Ectodermal cell (in vitro differentiated cells): ENCODE results near the gene STXBP6.

Experiments used
- H3K27ac ChIP-seq: 2 replicates; pipeline ENCODE4 v1.7.0; 2013; ENCODE audit warnings: mild to moderate bottlenecking, low read depth, low read length; ENCODE audit not compliant: insufficient read depth, poor library complexity, severe bottlenecking
- H3K27me3 ChIP-seq: 2 replicates; pipeline ENCODE4 v1.7.0; 2013; ENCODE audit warnings: mild to moderate bottlenecking, low read length; ENCODE audit not compliant: insufficient read depth, control insufficient read depth, poor library complexity, severe bottlenecking
- H3K36me3 ChIP-seq: one replicate; pipeline ENCODE4 v1.7.0; 2013; ENCODE audit warnings: low read length; ENCODE audit not compliant: control insufficient read depth, insufficient read depth
- H3K4me1 ChIP-seq: one replicate; pipeline ENCODE4 v1.7.0; 2013; ENCODE audit warnings: low read length; ENCODE audit not compliant: control insufficient read depth, insufficient read depth
- H3K4me3 ChIP-seq: 2 replicates; pipeline ENCODE4 v1.7.0; 2013; ENCODE audit warnings: low read depth, low read length, control low read depth; ENCODE audit not compliant: insufficient read depth
- H3K9me3 ChIP-seq: 2 replicates; pipeline ENCODE4 v1.7.0; 2013; ENCODE audit warnings: mild to moderate bottlenecking, low read length, moderate library complexity; ENCODE audit not compliant: control insufficient read depth
- WGBS, 2 experiments: methylation state at CpG; one replicate each; pipeline ENCODE4 v1.1.7; 2013; ENCODE audit warnings: missing lambda C conversion rate in 2 of 2; 5-methylcytosine and 5-hydroxymethylcytosine counted together

The STXBP6 gene

GRCh38 chr14:24801024-24801423, 248.9 kb downstream of the STXBP6 start:
- 92% methylated on average over 1 of the region's 1 CpG for WGBS, 2 experiments

GRCh38 chr14:24798911-24799462, 251.0 kb downstream of the STXBP6 start:
- WGBS, 2 experiments, result 86 to 88% methylated on average over 6 of the region's 6 CpGs
- Histone ChIP-seq H3K36me3 (no peaks in the 10 kb centered on the region), H3K9me3 (no peaks in the 10 kb centered on the region), H3K27ac (no peak overlapping the region), H3K27me3 (no peaks in the 10 kb centered on the region), H3K4me3 (no peak overlapping the region), H3K4me1 (no peaks in the 10 kb centered on the region)

More at GRCh38 chr14:24801024-24801423, 248.9 kb downstream of the STXBP6 start:
- Histone ChIP-seq H3K4me3 (no peak overlapping the region), H3K4me1 (no peaks in the 10 kb centered on the region), H3K9me3 (no peaks in the 10 kb centered on the region), H3K27me3 (no peaks in the 10 kb centered on the region), H3K36me3 (no peaks in the 10 kb centered on the region), H3K27ac (no peak overlapping the region)

- 96% methylated on average over 5 of the region's 5 CpGs for WGBS, 2 experiments
- no peak overlapping the region for H3K4me3 ChIP-seq
- H3K9me3 ChIP-seq, result no peaks in the 10 kb centered on the region
- no peaks in the 10 kb centered on the region for H3K27me3 ChIP-seq
- no peaks in the 10 kb centered on the region for H3K4me1 ChIP-seq
- H3K36me3 ChIP-seq, result no peaks in the 10 kb centered on the region
- H3K27ac ChIP-seq, result no peak overlapping the region
Observed at GRCh38 chr14:24795406-24795805, 254.5 kb downstream of the STXBP6 start.

GRCh38 chr14:24794644-24795305, 255.2 kb downstream of the STXBP6 start:
- no peaks in the 10 kb centered on the region for H3K4me1 ChIP-seq
- H3K4me3 ChIP-seq, result no peak overlapping the region
- WGBS, 2 experiments, result 91 to 95% methylated on average over 10 of the region's 10 CpGs
- no peaks in the 10 kb centered on the region for H3K36me3 ChIP-seq
- H3K27me3 ChIP-seq, result no peaks in the 10 kb centered on the region
- no peaks in the 10 kb centered on the region for H3K9me3 ChIP-seq
- no peak overlapping the region for H3K27ac ChIP-seq

- 94 to 95% methylated on average over 2 to 3 of the region's 3 CpGs for whole genome bisulfite sequencing, 2 experiments
- H3K27me3 ChIP-seq, result no peaks in the 10 kb centered on the region
- no peaks in the 10 kb centered on the region for H3K9me3 ChIP-seq
- H3K4me1 ChIP-seq, result no peaks in the 10 kb centered on the region
- no peak overlapping the region for H3K4me3 ChIP-seq
- H3K27ac ChIP-seq, result no peak overlapping the region
- no peaks in the 10 kb centered on the region for H3K36me3 ChIP-seq
Observed at GRCh38 chr14:24790196-24790595, 259.8 kb downstream of the STXBP6 start.

- Histone ChIP-seq H3K36me3 (no peaks in the 10 kb centered on the region), H3K27ac (no peak overlapping the region), H3K4me1 (no peaks in the 10 kb centered on the region), H3K4me3 (no peak overlapping the region), H3K9me3 (no peaks in the 10 kb centered on the region), H3K27me3 (no peaks in the 10 kb centered on the region)
- WGBS, 2 experiments, result 95 to 96% methylated on average over 4 of the region's 4 CpGs
Observed at GRCh38 chr14:24789378-24789884, 260.5 kb downstream of the STXBP6 start.

GRCh38 chr14:24785698-24786097, 264.2 kb downstream of the STXBP6 start:
- Histone ChIP-seq H3K9me3 (no peaks in the 10 kb centered on the region), H3K4me3 (no peak overlapping the region), H3K4me1 (no peaks in the 10 kb centered on the region), H3K27me3 (no peaks in the 10 kb centered on the region), H3K36me3 (no peaks in the 10 kb centered on the region), H3K27ac (no peak overlapping the region)
- 100% methylated on average over 1 of the region's 1 CpG for WGBS, 2 experiments

- Histone ChIP-seq H3K4me1 (no peaks in the 10 kb centered on the region), H3K36me3 (no peaks in the 10 kb centered on the region), H3K27ac (no peak overlapping the region), H3K9me3 (no peaks in the 10 kb centered on the region), H3K27me3 (no peaks in the 10 kb centered on the region), H3K4me3 (no peak overlapping the region)
Observed at GRCh38 chr14:24784981-24785380, 265.0 kb downstream of the STXBP6 start.

- WGBS, 2 experiments, result 89 to 94% methylated on average over 1 of the region's 1 CpG
- Histone ChIP-seq H3K27ac (no peak overlapping the region), H3K4me3 (no peak overlapping the region), H3K9me3 (no peaks in the 10 kb centered on the region), H3K36me3 (no peaks in the 10 kb centered on the region), H3K27me3 (no peaks in the 10 kb centered on the region), H3K4me1 (no peaks in the 10 kb centered on the region)
Observed at GRCh38 chr14:24783791-24784190, 266.2 kb downstream of the STXBP6 start.

- Histone ChIP-seq H3K4me3 (no peak overlapping the region), H3K27me3 (no peaks in the 10 kb centered on the region), H3K9me3 (no peaks in the 10 kb centered on the region), H3K4me1 (no peaks in the 10 kb centered on the region), H3K36me3 (no peaks in the 10 kb centered on the region), H3K27ac (no peak overlapping the region)
- 91 to 97% methylated on average over 5 of the region's 5 CpGs for WGBS, 2 experiments
Observed at GRCh38 chr14:24780281-24780680, 269.7 kb downstream of the STXBP6 start.
